PC-9 (cell line): Measurements from ENCODE around the gene SLC2A8. TPM values are rescaled to one million over a fixed set of nuclear protein-coding genes. Genes with fewer than 3 reads are reported as not detected.

Source experiments
- BruUV-seq: library from RNA; stranded (reverse); fragments of 400-500 nt; replicated peaks from 2 replicates; lab custom pipeline; 2021; lab: Mats Ljungman, UMichigan
- CTCF ChIA-PET: fragments of 300-600 bp; sonication (Branson Sonifier 250); formaldehyde crosslinking; loops from one replicate; lab custom pipeline; 2022; ENCODE audit warnings: antibody characterized with exemption; lab: Charles Lee
- POLR2A ChIA-PET: fragments of 300-600 bp; sonication (Branson Sonifier 250); formaldehyde crosslinking; loops from one replicate; lab custom pipeline; 2022; ENCODE audit warnings: antibody characterized with exemption; ENCODE audit not compliant: unreplicated experiment; lab: Charles Lee
- DNase-seq, 2 experiments: peaks; one replicate each; pipeline versions ENCODE4 v3.0.0 to v3.0.0-alpha.2; 2015 to 2022; ENCODE audit warnings: mixed read lengths in 1 of 2
- H2AFZ ChIP-seq: fragments of 200-600 bp; sonication (generic); 2 replicates; pipeline ENCODE4 v1.8.1; 2017; ENCODE audit warnings: antibody characterized with exemption
- H3F3A ChIP-seq: fragments of 200-600 bp; sonication (generic); 2 replicates; pipeline ENCODE4 v1.8.1; 2017; ENCODE audit warnings: antibody characterized with exemption, mild to moderate bottlenecking, low read depth; ENCODE audit not compliant: insufficient read depth
- H3K27ac ChIP-seq: fragments of 200-600 bp; sonication (generic); 2 replicates; pipeline ENCODE4 v1.6.1; 2016; ENCODE audit warnings: mixed run types
- H3K27me3 ChIP-seq: fragments of 200-600 bp; sonication (generic); 2 replicates; pipeline ENCODE4 v1.6.1; 2016; ENCODE audit warnings: low read depth, mixed run types; ENCODE audit not compliant: insufficient read depth
- H3K36me3 ChIP-seq: fragments of 200-600 bp; sonication (generic); 2 replicates; pipeline ENCODE4 v1.6.1; 2016; ENCODE audit warnings: low read depth, mixed run types
- H3K4me1 ChIP-seq: fragments of 200-600 bp; sonication (generic); replicated peaks from 2 replicates; pipeline ENCODE4 v1.6.1; 2016; ENCODE audit warnings: mixed run types; ENCODE audit not compliant: insufficient read depth
- H3K4me2 ChIP-seq: fragments of 200-600 bp; sonication (generic); 2 replicates; pipeline ENCODE4 v1.6.1; 2017; ENCODE audit warnings: mixed run types
- H3K4me3 ChIP-seq: fragments of 200-600 bp; sonication (generic); 2 replicates; pipeline ENCODE4 v1.6.1; 2016; ENCODE audit warnings: mixed run types
- H3K79me2 ChIP-seq: fragments of 200-600 bp; sonication (generic); 2 replicates; pipeline ENCODE4 v1.6.1; 2017; ENCODE audit warnings: low read depth, mixed run types
- H3K9me2 ChIP-seq: fragments of 200-600 bp; sonication (generic); 2 replicates; pipeline ENCODE4 v1.8.1; 2017; ENCODE audit warnings: mild to moderate bottlenecking; ENCODE audit not compliant: insufficient read depth
- H3K9me3 ChIP-seq: fragments of 200-600 bp; sonication (generic); 2 replicates; pipeline ENCODE4 v1.8.1; 2016; ENCODE audit warnings: low read depth; ENCODE audit not compliant: insufficient read depth
- H4K20me1 ChIP-seq: fragments of 200-600 bp; sonication (generic); 2 replicates; pipeline ENCODE4 v1.8.1; 2017; ENCODE audit not compliant: insufficient read depth
- CTCF ChIP-seq: fragments of 200-600 bp; sonication (generic); conservative IDR thresholded peaks from 2 replicates; pipeline ENCODE4 v1.6.1; 2017; ENCODE audit warnings: mixed run types, antibody characterized with exemption, mild to moderate bottlenecking, moderate library complexity
- EZH2 ChIP-seq: fragments of 200-600 bp; sonication (generic); IDR thresholded peaks from 2 replicates; pipeline ENCODE4 v1.8.0; 2017; ENCODE audit warnings: antibody characterized with exemption, low read depth
- intact Hi-C: fragments of 100-400 bp; cut with micrococcal nuclease; formaldehyde crosslinking; loops from one replicate; pipeline ENCODE4 v1.10.0; 2022; ENCODE audit not compliant: unreplicated experiment
- total RNA-seq: library from RNA; stranded (reverse); gene quantifications from 2 replicates; pipeline ENCODE4 v1.2.3, GENCODE V29; 2021

SLC2A8 gene
- total RNA-seq, 1 experiment from 2014 or later = 19.1 TPM

- H3K79me2 ChIP-seq = no peaks in the 10 kb centered on the region
- H3K4me2 ChIP-seq = no peak overlapping the region
- no peaks in the 10 kb centered on the region for H3K9me3 ChIP-seq
- POLR2A ChIA-PET = no interaction called here
- no peaks in the 10 kb centered on the region for H3F3A ChIP-seq
- H3K9me2 ChIP-seq = no peaks in the 10 kb centered on the region
- intact Hi-C loops = no loop called here
- no peak overlapping the region for H2AFZ ChIP-seq
- no peaks in the 10 kb centered on the region for H3K27me3 ChIP-seq
- BruUV-seq = no TSS peak
- CTCF ChIA-PET = no interaction called here
- H4K20me1 ChIP-seq = no peaks in the 10 kb centered on the region
- no peak for DNase-seq
- H3K36me3 ChIP-seq = no peaks in the 10 kb centered on the region
- H3K4me3 ChIP-seq = no peak overlapping the region
- no peak overlapping the region for H3K27ac ChIP-seq
- H3K4me1 ChIP-seq = no peaks in the 10 kb centered on the region
- TF ChIP-seq EZH2 (no peak), CTCF (no peak)
Observed at GRCh38 chr9:127349483-127350113, 47.4 kb upstream of the SLC2A8 start.

- Histone ChIP-seq H3K27me3 (no peaks in the 10 kb centered on the region), H3F3A (no peaks in the 10 kb centered on the region), H3K4me2 (no peak overlapping the region), H3K36me3 (no peaks in the 10 kb centered on the region), H3K79me2 (no peaks in the 10 kb centered on the region), H3K9me3 (no peaks in the 10 kb centered on the region), H3K9me2 (no peaks in the 10 kb centered on the region), H3K27ac (no peak overlapping the region), H3K4me3 (no peak overlapping the region), H2AFZ (no peak overlapping the region), H4K20me1 (no peaks in the 10 kb centered on the region), H3K4me1 (no peaks in the 10 kb centered on the region)
- no peak for DNase-seq
- intact Hi-C loops = no loop called here
- CTCF ChIA-PET = interaction anchor here (0.5 kb wide), 1 partner anchor 411 kb away, joined by 4 read pairs; no protein-coding TSS in a partner anchor
- no TSS peak for BruUV-seq
- TF ChIP-seq CTCF (no peak), EZH2 (no peak)
- POLR2A ChIA-PET = no interaction called here
Observed at GRCh38 chr9:127351182-127352166, 45.5 kb upstream of the SLC2A8 start.

- Histone ChIP-seq H3K79me2 (no peaks in the 10 kb centered on the region), H3K36me3 (no peaks in the 10 kb centered on the region), H3K9me3 (no peaks in the 10 kb centered on the region), H3K27ac (no peak overlapping the region), H4K20me1 (no peaks in the 10 kb centered on the region), H3K4me2 (no peak overlapping the region), H3K4me1 (no peaks in the 10 kb centered on the region), H3F3A (no peaks in the 10 kb centered on the region), H2AFZ (no peak overlapping the region), H3K9me2 (no peaks in the 10 kb centered on the region), H3K27me3 (no peaks in the 10 kb centered on the region), H3K4me3 (no peak overlapping the region)
- CTCF ChIA-PET = no interaction called here
- no peak for TF ChIP-seq CTCF
- TF ChIP-seq EZH2 = no peak
- POLR2A ChIA-PET = interaction anchor here (0.6 kb wide), 1 partner anchor 14 kb away, joined by 3 read pairs; no protein-coding TSS in a partner anchor
- BruUV-seq = no TSS peak
- no peak for DNase-seq
- intact Hi-C loops = no loop called here
Observed at GRCh38 chr9:127353882-127354281, 43.1 kb upstream of the SLC2A8 start.
